ENCODE results near the gene DPF3.

Gene DPF3

DNA sequence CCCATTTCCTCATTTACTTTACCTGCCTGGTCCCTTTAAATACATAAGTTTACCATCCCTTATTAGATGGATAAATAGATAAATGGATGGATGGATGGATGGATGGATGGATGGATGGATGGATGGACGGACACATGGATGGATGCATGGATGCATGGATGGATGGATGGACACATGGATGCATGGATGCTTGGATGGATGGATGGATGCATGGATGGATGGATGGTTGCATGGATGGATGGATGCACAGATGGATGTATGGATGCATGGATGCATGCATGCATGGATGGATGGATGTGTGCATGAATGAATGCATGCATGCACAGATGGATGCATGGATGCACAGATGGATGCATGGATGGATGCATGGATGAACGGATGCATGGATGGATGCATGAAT is 93.6 kb downstream of the DPF3 start:
- DNase-seq (ENCODE audit: low spot score) = no peak

DNA sequence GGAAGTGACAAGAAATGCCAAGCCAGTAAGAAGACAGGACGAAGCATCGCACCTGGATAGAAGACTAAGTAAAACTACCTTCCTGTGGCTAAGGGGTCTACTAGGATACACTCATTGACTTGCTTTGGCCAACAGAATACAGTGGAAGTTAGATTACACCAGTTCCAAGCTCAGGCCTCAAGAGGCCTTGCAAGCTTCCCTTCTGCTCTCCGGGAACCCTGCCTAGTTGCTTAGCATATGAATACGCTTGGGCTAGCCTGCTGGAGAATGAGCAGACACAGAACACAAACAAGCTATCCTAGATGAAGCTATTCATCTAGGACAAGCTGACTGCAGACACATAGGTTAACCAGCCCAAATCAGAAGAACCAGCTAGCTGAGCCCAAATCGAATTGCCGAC is 97.0 kb downstream of the DPF3 start:
- DNase-seq (ENCODE audit: low spot score) = no peak

DNA sequence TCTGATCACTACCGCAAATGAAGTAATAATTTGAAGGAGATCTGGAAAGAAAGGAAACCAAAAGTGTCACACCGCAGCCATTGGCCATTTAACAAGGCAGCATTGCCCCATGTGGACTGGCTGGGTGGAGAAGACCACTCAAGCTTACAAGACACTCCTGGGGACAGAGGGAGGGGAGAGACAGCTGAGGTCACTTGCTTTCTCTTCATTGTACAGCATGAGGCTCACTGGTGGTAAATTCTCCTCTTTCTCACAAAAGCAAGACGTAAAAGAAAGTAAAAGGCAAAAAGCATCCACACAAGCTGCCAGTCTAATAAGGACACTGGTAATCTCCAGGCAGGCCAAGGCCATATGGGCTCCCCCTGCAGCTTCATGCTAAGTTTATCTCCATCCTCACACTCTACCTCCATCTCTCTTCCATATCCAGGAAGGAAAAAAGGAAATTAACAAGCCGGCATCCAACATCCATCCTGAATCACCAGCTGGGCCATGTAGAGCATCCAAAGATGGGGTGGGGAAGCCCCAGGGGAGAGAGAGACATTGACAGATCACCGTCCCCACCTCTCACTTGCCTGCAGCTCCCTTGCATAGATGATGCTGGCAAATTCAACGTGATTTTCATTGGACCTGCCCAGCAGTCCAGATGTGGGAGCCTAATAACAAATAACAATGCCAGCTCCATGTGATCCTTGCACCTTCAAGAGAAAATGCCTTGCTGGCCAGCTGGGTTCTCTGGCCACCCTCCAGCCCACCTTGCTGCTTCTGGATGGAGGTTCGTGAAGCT is 100.6 kb downstream of the DPF3 start:
- no peak for DNase-seq (ENCODE audit: low spot score)

DNA sequence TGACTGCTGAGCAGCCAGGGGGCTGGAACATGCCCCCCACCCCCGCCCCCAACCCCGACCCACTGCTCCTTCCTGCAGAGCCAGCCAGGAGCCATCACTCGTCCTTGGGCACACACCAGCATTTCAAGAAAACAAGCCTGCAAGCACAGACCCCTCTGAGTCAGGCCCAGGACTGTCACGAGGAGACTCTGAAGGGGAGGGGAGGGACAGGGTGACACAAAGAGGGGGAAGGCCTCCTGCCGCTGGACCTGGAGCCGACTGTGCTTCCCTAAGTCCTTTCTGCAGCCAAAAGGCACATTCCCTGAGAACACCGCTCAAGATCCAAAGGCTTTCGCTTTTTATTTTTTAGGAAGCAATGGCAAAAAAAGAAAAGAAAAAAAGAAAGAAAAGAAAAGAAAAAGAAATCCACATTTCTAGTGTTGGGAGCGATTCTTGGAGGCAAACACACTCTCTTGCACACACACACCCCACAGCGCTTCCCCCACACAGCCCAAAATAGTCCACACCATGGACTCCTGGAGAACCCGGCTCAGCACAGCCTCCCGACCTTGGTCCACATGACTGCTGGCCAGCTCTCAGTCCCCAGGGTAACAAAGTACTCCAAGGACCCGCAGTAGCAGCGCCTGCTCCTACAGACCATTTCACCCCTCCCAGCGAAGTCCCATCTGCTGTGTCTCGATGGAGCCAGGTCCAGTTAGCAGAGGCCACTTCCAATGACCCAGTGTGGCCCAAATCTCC is 101.7 kb downstream of the DPF3 start:
- no peak for DNase-seq (ENCODE audit: low spot score)

DNA sequence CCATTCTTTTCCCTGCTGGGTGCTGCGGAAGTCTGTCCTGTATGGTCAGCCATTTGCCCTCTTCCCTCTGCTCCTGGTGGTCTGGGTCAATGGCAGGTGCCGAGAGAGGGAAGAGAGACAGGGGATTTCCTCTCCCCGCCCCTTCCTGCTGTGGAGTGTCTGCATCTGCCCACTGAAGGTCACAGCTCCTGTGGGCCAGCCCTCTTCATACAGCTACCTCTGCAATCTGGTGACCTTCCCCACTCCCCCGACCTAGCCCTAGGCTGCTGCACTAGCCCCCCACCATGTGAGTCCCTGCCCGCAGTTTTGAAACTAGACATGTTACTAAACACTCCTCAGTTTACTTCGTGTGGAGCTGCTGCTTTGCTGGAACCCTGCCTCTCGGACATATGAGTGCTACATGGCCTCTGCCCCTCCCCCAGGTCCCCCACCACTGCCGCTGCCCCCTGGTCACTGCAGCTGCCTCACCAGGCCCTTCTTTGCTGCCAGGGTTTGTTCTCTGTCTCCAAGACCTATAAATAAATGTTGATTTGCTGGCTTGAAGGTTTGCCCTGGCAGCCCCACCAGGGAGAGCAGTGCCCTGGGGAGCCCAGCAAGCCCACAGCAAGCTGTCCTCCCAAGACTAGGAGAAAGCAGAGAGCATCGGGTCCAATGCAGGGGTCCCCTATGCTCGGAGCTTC is 102.9 kb downstream of the DPF3 start:
- DNase-seq (ENCODE audit: low spot score) = no peak

DNA sequence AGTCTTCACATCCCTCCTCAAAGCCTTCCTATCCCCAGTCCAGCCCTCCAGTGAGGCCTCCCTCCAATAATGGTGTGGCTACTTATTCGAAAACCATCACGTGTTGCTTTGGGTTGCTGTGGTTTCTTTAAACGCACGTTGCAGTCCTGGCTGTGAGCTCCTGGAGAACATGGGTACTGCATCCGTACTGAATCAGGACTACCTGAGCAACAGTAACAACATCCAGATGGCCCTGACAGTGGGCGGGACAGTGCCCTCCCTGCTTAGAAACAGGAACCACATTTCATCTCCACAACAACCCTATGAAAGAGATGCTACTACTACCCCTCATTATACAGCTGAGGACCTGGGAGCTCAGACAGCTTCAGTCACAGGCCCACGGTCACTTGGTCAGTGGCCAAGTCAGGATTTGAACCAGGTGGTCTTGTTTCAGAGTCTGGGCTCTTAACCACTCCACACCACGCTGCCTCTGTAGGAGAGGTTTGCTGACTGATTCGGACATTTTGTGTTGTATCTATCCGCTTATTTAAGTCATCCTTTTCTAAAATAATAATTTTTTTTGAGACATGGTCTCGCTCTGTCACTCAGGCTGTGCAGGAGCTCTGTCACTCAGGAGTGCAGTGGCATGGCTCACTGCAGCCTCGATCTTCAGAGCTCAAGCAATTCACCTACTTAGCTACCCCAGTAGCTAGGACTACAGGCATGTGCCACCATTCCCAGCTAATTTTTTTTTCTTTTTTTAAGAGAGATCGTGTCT is 104.8 kb downstream of the DPF3 start:
- no peak for DNase-seq (ENCODE audit: low spot score)

DNA sequence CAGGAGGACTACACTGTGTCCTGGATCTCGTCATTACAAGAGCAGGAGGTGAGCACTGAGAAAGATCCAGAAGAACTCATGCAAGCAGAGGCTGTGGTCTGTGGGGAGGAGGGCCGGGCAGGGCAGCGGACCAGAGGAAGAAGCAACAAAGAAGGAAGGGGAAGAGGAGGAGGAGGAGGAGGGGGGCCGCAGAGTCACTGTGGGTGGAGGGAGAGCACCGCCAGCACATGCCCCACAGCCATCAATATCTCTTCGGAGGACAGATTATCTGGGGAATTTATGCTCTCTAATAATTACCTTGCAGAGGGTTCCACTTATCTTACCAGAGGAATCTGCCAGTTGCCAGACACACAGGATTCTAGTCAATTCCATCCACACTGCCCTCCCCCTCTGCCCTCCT is 105.6 kb downstream of the DPF3 start:
- no peak for DNase-seq (ENCODE audit: low spot score)

DNA sequence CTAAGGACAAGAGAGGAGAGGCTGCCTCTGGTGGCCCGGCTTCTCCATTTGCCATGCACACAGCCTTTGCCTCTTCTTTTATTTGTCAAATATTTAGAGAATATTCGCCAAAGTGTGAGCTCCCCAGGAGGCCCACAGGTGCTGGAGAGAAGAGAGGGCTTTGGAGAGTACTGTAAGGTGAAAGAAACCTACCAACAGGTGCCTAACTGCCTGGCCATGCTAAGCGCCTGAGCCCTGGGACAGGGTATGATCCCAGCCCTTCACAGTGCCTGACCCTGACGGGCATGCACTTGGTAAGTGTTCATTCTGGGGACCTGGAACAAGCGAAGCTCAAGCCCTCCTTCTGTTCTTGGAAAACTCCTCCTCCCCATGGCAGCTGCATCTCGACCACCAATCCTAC is 106.1 kb downstream of the DPF3 start:
- no peak for DNase-seq (ENCODE audit: low spot score)

DNA sequence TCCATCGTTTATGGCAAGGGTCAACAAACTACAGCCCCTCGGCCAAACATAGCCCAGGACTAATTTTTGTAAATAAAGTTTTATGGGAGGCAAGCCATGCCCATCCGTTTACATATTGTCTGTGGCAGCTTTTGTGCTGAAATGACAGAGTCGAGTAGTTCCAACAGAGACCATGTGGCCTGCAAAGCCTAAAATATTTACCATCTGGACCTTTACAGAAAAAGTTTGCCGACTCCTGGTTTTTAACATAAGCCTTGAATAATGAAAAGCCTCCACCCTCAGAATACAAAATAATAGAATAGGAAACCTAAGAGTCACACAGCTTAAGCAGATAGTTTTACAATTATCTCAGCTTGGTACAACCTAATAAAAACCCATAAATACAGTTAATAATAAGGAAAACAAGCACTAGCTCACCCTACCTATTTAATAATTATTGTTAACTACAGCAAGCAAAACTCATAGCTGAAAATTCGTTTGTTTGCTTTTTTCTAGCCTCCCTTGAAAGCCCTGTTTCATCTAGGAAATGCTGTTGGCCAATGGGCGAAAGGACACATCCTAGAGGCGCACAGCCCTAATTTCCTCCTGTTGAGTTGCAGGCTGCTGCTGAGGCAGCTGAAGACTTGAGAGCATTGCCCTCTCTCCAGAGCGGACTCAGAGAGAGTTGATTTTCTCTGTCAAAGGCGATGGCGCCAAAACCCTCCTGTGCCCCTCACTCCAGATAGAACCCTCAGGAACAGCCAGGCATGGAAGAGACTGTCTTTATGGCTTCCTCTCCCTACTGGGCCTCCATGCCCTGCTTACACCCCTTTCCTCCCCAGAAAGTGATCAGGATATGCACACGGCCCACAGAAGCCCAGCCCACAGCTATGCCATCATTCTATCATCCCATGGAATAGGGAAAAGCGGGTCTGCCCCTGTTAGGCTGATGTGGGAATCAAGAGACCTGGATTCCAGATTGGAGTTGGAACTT is 107.2 kb downstream of the DPF3 start:
- DNase-seq (ENCODE audit: low spot score) = no peak

DNA sequence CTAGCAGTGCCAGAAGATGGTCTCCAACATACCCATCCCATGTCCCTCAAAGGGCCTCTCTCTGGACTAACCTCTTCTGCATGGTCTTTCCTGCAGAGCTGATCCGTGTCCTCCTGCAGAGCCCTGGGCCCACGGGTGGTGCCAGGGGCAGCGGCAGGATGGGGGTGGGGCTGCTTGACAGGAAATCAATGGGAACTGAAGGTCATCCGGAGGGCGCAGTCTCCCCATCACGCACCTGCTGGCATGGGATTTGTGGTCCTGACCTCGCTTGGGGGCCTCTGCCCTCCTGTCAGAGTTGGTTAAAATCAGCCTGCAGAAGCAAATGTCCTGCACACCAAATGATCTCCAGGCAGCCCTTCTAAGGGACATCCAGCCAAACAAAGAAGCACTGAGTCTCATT is 110.2 kb downstream of the DPF3 start:
- no peak for DNase-seq (ENCODE audit: low spot score)

DNA sequence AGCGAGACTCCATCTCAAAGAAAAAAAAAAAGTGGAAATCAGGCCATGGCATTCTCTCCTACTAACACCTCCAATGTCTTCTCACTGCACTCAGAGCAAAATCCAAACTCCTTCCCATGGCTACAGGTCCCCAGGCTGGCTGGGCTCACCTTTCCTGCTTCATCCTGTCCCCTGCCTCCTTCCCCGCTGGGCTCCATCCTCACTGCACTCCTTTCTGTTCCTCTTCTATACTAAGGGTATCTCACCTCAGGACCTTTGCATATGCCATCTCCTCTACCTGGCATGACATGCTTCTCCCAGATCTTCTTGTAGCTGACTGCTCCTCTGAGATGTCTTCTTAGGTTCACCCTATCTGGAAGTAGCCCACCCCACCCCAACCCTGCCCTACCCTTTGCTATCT is 111.1 kb downstream of the DPF3 start:
- DNase-seq (ENCODE audit: low spot score) = no peak

DNA sequence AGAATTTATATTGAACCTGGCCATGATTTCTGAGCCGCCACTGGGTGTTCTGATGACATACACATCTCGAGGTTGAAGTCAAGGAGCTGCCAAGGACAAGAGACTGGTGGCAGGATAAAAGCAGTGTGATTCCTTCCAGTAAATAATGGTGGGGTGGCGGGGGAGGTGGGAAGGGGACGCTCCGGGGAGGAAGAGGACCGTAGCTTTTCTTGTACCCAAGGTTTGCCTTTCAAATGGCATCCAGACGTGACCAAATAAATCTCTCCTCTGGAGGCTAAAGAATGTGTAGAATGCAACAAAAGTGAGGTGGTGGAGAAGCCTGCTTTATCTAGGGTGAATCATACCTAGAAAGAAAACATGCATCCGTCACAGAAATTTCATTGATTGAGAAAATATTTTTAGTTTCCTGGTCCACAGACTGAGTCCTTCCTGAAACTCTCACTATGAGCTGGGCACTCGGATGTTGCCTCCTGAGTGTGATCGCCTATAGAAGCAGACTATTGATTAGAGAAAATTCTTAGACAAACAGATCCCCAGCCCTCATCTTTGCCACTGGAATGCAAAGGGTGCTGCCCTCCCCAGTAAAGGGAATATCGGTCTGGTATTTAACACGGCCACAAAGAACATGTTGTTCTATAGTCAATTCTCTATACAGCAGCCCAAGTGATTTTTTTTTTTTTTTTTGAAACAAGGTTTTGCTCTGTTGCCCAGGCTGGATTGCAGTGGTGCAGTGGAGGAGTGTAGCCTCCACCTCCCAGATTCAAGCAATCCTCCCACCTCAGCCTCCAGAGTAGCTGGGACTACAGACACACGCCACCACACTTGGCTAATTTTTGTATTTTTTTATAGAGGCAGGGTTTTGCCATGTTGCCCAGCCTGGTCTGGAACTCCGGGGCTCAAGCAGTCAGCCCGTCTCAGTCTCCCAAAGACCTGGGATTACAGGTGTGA is 112.1 kb downstream of the DPF3 start:
- DNase-seq (ENCODE audit: low spot score) = peak; percentile 61

DNA sequence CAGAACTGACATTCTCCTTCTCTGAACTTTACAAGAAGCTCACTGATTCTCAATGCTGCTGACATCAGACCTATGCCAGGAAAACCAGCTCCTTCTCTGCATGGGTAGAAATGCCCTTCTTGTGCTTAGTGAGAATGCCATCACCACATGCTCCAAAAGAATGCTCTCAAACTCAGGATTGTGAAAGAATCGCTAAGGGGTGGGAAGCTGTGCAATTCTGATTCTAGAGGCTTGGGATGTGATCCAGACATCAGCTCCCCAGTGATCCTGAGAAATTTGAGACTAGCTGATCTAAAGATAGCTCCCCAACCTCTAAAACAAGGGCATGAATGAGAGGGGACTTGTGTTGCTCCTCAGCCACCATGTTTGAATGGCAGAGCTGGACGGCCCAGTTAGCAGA is 113.2 kb downstream of the DPF3 start:
- no peak for DNase-seq (ENCODE audit: low spot score)

DNA sequence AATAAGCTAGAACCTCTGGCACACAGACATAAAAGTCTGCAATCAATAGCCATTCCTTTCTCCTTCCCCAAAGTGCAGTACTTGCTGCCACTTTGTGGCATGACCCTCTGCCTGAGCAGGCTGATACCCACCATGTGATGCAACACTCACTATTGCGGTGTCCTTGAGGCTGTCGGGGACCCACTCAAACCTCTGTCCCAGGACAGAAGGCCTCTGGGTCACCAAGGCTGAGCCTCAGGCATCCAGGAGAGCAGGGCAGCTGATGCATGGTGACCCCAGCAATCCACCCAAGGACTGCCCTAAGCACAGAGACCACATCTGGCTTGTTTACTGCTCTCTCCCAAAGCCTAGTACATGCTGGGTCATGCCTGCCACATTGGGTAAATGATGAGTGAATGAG is 114.2 kb downstream of the DPF3 start:
- no peak for DNase-seq (ENCODE audit: low spot score)

DNA sequence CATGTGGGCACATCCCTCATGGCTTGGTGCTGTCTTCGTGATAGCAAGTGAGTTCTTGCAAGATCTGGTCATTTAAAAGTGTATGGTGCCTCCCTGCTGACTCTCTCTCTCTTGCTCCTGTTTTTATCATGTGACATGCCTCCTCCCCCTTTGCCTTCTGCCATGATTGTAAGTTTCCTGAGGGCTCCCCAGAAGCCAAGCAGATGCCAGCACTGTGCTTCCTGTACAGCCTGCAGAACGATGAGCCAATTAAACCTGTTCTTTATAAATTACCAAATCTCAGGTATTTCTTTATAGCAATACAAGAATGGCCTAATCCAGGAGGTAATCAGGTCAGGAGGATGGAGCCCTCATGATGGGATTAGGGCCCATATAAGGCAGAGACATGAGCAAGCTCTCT is 116.3 kb downstream of the DPF3 start:
- no peak for DNase-seq (ENCODE audit: low spot score)

DNA sequence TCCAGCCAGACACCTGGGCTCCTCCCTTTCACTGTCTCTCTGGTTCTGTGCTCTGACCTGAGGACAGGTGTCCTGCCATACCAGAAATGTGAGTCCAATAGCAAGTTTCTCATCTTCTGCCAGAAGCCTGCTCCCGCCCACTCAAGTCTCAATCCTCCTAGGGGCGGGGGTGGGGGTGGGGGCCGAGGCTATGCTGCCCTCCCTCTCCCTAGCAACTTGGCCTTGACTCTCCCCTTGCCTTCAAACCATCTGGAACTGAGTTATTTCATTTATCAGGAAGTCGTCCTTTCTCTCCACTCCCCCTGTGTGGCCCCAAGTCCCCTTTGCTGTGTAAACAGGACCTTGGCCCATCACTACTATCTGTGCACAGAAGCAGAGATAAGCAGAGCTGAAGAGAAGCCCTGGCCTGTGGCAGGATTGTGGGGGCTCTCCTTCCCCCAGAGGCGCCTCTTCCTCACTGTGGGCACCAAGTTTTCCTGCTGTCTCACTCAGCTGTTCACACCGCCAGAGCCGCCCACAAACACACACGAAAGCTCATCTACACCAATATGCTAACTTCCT is 117.1 kb downstream of the DPF3 start:
- no peak for DNase-seq (ENCODE audit: low spot score)

DNA sequence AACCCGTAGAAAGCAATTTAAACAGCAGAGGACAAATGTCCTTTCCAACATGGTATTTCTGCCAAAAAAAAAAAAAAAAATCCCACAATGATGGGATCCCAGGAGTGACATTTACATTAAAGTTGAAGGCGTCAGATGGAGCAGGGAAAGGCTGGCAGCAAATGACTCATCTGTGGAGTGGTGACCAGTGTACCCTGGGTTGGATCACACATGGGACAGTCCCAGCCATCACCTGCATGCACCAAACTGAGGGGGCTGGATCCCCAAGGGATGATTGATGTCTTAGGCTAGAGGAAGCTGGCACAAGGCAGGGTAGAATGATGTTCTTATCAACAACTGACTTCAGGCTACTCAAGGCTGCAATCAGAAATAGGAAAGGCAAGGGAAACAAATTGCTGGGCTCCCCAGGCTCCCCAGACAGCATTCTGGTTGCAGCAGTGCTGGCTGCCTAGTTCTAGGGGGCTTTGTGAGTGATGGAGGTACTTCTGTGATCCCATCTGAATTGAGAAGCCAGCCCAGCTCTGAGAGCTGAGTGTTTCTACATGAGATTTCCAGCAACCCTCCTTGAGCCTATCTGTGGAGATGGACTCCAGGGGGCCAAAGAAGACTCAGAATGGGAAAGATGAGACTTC is 117.9 kb downstream of the DPF3 start:
- no peak for DNase-seq (ENCODE audit: low spot score)

DNA sequence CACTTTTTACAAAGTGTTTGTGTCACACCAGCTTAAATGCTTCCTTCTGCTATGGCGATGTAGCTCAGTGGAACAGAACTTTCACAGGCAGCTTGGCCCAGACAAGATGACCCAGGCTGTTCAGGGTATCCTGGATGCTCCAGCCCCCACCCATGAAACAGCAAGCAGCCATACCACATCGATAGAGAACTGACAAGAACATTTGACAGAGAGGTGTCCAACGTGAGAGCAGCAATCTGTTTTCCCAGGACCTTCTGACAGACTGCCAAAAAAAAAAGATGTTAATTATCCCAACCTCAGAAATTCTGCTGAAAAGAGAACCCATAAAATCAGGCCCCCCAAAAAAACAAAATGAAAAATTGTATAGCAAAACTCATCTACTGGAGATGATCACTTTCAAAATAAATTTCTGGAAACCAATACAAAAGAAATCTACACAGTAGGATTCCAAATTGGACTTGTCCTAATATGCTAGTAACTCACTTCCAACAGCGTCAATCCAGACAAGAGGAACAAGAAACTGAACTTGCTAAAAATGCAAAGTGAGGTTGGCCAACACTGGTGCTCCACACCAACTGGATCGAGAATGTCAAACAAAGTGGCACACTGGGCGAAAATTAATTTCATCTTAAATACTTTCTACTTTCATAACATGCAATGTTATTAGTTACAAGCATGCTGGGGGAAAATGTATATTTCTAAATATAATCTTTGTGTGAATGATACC is 118.8 kb downstream of the DPF3 start:
- DNase-seq (ENCODE audit: low spot score) = no peak

DNA sequence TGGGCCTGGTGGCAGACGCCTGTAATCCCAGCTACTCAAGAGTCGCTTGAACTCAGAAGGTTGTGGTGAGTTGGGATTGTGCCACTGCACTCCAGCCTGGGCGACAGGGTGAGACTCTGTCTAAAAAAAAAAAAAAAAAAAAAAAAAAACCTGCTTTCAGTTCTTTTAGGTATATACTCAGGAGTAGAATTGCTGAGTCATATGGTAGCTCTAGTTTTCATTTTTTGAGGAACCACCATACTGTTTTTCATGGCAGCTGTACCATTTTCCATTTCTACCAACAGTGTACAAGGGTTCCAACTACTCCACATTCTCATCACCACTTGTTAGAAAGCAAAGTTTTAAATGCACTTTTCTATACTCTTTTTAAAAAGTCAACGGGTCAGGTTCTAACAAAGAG is 119.8 kb downstream of the DPF3 start:
- DNase-seq (ENCODE audit: low spot score) = no peak
